ENCODE measurements around the gene TMEM72. TPM values are rescaled to one million over a fixed set of nuclear protein-coding genes. Genes with fewer than 3 reads are reported as not detected.

TMEM72 gene
- total and polyA plus RNA-seq, 5 donors: 0.14 to 0.71 (median 0.26) TPM; not detected in 1

- intact Hi-C loops (cut with DNase I): no loop called here
- Histone ChIP-seq H3K4me3 (ENCODE audit: low read length) (no peak overlapping the region), H3K4me1 (ENCODE audit: control insufficient read depth, insufficient read depth, low read length) (no peaks in the 10 kb centered on the region), H3K9me3 (ENCODE audit: control insufficient read depth, low read length) (no peaks in the 10 kb centered on the region), H3K27me3 (ENCODE audit: control insufficient read depth, insufficient read depth) (no peaks in the 10 kb centered on the region), H3K27ac (ENCODE audit: low read length) (no peak overlapping the region)
- 62% methylated on average over 2 of the region's 2 CpGs for WGBS
- DNase-seq: peak in 1 of 3 donors; percentile 64
- peak; percentile 40 to 59 for ATAC-seq
These were observed 16.2 kb downstream of the TMEM72 start for GRCh38 chr10:44927352-44927751.

DNA sequence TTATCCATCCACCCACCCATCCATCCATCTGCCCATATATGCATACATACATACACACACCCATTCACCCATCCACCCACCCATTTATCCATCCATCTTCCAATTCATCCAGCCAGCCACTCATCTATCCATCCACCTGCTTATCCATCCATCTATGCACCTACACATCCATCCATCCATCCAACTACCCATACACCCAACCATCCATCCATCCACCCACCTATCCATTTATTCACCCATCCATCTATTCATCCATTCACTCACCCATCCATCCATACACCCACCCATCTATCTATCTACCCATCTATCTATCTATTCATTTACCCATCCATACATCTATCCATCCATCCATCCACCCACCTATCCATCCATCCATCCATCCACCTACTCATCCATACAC, 17.3 kb downstream of the TMEM72 start:
- ATAC-seq: no peak
- no peak overlapping the region for H3K27ac ChIP-seq (ENCODE audit: low read length)
- intact Hi-C loops (cut with DNase I): no loop called here

DNA sequence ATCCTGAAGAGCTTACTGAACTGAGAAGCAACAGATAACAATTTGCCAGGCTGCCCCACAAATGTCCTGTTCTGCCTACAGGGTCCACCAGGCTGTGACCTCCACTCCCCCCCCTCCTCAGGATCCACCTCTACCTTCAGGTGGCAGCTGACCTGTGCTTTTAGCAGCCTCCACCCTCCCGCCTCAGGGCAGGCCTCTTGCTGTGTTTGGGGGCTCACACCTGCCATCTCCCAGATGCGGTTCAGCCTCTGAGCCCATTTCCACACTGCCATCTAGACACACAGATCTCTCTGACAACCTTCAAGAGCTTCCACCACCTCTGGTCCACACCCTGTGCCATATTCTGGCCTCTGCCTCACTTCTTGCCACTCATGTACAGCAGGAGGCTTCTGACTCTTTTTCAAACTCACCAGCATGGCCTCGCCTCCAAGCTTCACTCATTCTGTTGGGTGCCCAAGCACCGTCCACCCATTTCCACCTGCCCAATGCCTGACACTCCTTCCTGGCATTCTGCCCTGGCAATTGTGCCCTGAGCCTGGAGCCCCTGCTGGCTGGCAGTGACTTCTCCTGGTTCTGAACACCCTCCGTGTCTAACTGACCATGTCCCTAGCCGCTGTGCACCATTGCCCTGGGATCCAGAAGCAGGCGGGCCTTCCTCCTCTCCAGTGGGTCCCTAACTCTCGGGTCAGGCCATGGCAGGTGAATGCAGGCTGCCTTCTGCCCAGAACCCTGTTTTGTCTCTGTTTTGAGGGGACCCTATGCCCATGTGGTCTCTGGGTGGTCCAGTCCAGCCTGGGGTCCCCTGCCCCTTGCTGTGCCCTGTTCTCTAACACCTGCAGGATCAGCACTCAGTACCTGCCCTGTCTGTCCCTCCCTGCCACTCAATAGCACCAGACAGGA, 18.5 kb downstream of the TMEM72 start:
- WGBS: 81% methylated on average over 8 of the region's 8 CpGs
- DNase-seq: no peak
- Histone ChIP-seq H3K4me3 (ENCODE audit: low read length) (no peak overlapping the region), H3K27me3 (ENCODE audit: control insufficient read depth, insufficient read depth) (no peaks in the 10 kb centered on the region), H3K27ac (ENCODE audit: low read length) (no peak overlapping the region), H3K4me1 (ENCODE audit: control insufficient read depth, insufficient read depth, low read length) (peaks cover 9% of the 10 kb centered on the region), H3K9me3 (ENCODE audit: control insufficient read depth, low read length) (no peaks in the 10 kb centered on the region)
- ATAC-seq: no peak
- intact Hi-C loops (cut with DNase I): loop anchor here in 1 of 4 donors (5.0 kb wide), 1 partner anchor 48 kb away; the partner anchor contains the start of gene DEPP1

More for the DNA sequence above, 17.3 kb downstream of the TMEM72 start:
- Histone ChIP-seq H3K9me3 (ENCODE audit: control insufficient read depth, low read length) (no peaks in the 10 kb centered on the region), H3K4me1 (ENCODE audit: control insufficient read depth, insufficient read depth, low read length) (peaks cover under 1% of the 10 kb centered on the region), H3K4me3 (ENCODE audit: low read length) (no peak overlapping the region), H3K27me3 (ENCODE audit: control insufficient read depth, insufficient read depth) (no peaks in the 10 kb centered on the region)
- DNase-seq: no peak

DNA sequence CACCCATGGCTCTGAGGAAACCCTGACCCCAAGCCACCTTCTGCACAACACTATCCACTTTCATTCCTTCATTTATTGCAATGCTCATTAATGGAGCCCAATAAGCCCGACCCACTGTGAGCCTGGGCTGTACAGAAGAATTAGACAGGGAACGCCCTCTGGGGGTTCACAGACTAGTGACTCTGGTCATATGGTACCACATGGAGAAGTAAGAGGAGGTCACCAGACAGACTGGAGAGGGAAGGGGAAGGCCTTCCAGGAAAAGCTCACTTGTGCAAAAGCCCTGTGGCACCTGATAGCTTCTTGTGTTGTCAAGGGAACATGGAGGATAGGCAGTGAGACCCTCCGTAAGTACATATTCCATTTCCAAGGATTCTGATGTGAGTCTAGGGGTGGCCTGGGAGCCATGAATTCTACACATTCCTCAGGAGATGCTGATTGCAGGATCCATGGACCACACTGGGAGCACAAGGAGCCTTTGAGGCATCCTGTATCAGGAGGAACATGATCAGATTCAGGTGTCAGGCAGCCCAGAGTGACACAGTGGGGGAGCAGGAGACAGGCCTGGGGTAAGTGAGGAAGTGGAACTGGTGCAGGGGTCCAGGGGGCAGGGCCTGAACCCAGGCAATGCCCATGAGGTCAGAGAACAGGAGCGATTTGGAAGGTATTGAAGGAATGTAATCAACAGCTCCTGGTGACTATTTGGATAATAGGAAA, 19.9 kb downstream of the TMEM72 start:
- DNase-seq (no peak), ATAC-seq (no peak)
- H3K9me3 ChIP-seq (ENCODE audit: control insufficient read depth, low read length): no peaks in the 10 kb centered on the region
- H3K27me3 ChIP-seq (ENCODE audit: control insufficient read depth, insufficient read depth): no peaks in the 10 kb centered on the region
- WGBS: 82% methylated on average over 4 of the region's 4 CpGs
- no peak overlapping the region for H3K4me3 ChIP-seq (ENCODE audit: low read length)
- peaks cover 15% of the 10 kb centered on the region for H3K4me1 ChIP-seq (ENCODE audit: control insufficient read depth, insufficient read depth, low read length)
- H3K27ac ChIP-seq (ENCODE audit: low read length): no peak overlapping the region
- intact Hi-C loops (cut with DNase I): loop anchor here in 1 of 4 donors (5.0 kb wide), 1 partner anchor 46 kb away; the partner anchor contains the start of gene DEPP1

- H3K27ac ChIP-seq (ENCODE audit: low read length): no peak overlapping the region
- no peak for DNase-seq
- no peak for ATAC-seq
- no peaks in the 10 kb centered on the region for H3K27me3 ChIP-seq (ENCODE audit: control insufficient read depth, insufficient read depth)
- no peaks in the 10 kb centered on the region for H3K9me3 ChIP-seq (ENCODE audit: control insufficient read depth, low read length)
- H3K4me1 ChIP-seq (ENCODE audit: control insufficient read depth, insufficient read depth, low read length): peaks cover 15% of the 10 kb centered on the region
- intact Hi-C loops (cut with DNase I): loop anchor here (2.0 to 5.0 kb wide), 2 partner anchors 43 to 45 kb away; partner anchors contain the start of gene DEPP1 (in 1 of the 4)
- H3K4me3 ChIP-seq (ENCODE audit: low read length): no peak overlapping the region
- WGBS: 89% methylated on average over 10 of the region's 10 CpGs
These were observed 20.7 kb downstream of the TMEM72 start for GRCh38 chr10:44931621-44932516.

DNA sequence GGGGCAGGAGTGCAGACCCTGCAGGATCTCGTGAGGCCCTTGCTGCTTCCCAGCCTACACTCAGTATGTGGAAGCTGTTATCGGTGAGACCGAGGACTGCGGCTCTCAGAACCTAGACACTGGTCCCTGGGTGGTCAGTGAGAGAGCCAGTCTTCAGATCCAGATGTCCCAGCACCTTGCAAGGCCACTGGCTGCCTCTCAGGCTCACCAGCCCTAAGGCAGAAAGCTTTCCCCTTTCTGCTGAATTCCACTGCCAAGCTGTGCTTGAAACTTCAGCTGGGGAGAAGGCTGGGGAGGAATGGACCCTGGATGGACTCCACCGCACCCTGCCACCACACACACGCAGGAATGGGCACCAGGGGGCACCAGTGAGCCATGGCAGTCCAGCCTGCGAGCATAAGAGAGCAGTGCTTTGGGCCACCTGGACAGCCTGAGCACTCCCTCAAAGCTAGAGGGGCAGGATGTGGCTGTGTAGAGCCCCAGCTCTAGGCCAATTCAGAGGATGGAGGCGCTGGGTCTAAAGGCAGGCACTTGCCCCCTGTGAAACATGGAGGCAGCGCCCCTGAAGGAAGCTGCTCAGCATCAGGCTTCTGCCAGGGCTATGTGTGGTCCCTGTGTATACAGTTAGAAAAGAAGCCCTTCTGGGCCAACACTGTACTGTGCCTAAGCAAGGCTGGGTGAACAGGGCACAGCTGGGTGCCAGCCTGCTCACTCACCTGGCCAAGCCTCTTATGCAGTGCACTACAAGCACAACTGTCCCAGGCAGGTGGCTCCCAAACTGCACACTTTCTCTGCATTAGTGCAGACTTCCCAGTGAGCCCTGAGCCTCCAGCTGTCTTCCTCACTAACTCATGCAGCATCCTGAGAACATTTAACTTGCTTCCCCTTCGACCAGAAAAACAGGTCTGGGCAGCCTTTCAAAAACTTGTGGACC, 21.6 kb downstream of the TMEM72 start:
- no peaks in the 10 kb centered on the region for H3K27me3 ChIP-seq (ENCODE audit: control insufficient read depth, insufficient read depth)
- H3K4me1 ChIP-seq (ENCODE audit: control insufficient read depth, insufficient read depth, low read length): peaks cover 15% of the 10 kb centered on the region
- H3K4me3 ChIP-seq (ENCODE audit: low read length): no peak overlapping the region
- ATAC-seq: peak; percentile 87 to 89
- peak overlapping the region; percentile 10 for H3K27ac ChIP-seq (ENCODE audit: low read length)
- intact Hi-C loops (cut with DNase I): loop anchor here (2.0 to 5.0 kb wide), 2 partner anchors 42 to 45 kb away; partner anchors contain the start of gene DEPP1 (in 1 of the 4)
- peak; percentile 92 to 99 (median 97) for DNase-seq
- H3K9me3 ChIP-seq (ENCODE audit: control insufficient read depth, low read length): no peaks in the 10 kb centered on the region
- WGBS: 43% methylated on average over 10 of the region's 10 CpGs

DNA sequence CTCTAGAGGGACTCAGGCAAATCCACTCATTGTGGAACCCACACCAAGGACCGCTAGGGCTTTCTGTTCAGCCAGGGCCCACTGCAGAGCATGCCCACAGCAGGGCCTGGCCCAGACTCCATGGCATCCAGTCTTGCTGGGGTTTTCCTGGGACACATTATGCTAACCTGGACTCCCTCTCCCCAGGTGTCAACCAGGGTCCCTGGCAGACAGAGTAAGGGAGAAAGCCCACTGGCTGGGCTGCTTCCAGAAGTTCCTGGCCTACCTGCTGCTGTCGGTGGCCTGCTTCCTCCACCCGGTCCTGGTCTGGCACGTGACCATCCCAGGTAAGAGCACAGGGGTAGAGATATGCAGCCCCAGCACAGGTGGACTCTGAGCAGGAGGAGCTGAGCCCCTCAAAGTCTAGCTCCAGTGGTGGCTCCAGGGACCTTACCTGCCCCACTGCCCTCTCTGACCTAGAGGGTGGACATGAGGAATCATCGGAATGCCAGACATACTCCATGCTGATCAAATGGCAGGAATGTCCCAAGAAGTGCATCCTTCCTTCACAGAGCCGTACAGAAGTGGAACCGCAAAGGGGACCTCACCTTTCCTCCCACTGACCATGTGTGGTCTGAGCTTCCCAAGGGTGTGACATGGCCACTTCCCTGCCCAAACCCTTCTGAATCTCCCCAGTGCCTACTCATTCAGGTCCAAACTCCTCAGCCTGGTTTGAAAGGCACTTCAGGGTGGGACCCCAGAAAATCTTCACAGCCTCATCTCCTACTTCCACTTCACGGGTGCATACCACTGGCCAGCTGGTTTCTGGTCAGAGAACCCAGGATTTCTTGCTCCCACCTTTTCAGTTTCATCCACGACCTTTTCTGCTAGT, 22.5 kb downstream of the TMEM72 start:
- no peaks in the 10 kb centered on the region for H3K9me3 ChIP-seq (ENCODE audit: control insufficient read depth, low read length)
- WGBS: 80% methylated on average over 9 of the region's 9 CpGs
- H3K4me1 ChIP-seq (ENCODE audit: control insufficient read depth, insufficient read depth, low read length): peaks cover 15% of the 10 kb centered on the region
- no peak for ATAC-seq
- intact Hi-C loops (cut with DNase I): loop anchor here (2.0 to 5.0 kb wide), 2 partner anchors 41 to 44 kb away; partner anchors contain the start of gene DEPP1 (in 1 of the 4)
- no peak overlapping the region for H3K4me3 ChIP-seq (ENCODE audit: low read length)
- H3K27me3 ChIP-seq (ENCODE audit: control insufficient read depth, insufficient read depth): no peaks in the 10 kb centered on the region
- DNase-seq: no peak
- H3K27ac ChIP-seq (ENCODE audit: low read length): no peak overlapping the region

DNA sequence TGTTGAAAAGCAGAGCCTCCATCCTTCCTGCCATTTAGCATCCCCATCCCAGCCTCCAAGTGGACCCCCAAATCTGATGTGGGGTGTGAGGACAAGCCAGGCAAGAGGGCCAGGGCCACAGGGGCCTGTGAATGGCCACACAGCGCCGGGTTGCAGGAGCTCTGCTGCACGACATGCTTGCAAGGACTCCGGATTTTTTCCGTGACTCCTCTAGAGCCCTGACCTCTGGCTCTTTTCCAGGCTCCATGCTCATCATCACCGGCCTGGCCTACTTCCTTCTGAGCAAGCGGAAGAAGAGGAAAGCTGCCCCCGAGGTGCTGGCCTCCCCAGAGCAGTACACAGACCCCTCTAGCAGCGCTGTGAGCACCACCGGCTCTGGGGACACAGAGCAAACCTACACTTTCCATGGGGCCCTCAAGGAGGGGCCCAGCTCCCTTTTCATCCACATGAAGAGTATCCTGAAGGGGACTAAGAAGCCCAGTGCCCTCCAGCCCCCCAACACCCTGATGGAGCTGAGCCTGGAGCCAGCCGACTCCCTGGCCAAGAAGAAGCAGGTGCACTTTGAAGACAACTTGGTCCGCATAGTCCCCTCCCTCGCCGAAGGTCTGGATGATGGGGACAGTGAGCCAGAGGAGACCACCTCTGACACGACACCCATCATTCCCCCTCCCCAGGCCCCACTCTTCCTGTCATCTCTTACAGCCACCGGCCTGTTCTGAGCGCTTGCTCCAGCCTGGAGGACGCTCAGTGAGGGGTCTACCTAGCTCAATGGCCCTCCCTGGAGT, 23.5 kb downstream of the TMEM72 start:
- Histone ChIP-seq H3K27me3 (ENCODE audit: control insufficient read depth, insufficient read depth) (no peaks in the 10 kb centered on the region), H3K27ac (ENCODE audit: low read length) (peak overlapping the region; percentile 6), H3K9me3 (ENCODE audit: control insufficient read depth, low read length) (no peaks in the 10 kb centered on the region), H3K4me1 (ENCODE audit: control insufficient read depth, insufficient read depth, low read length) (peaks cover 15% of the 10 kb centered on the region), H3K4me3 (ENCODE audit: low read length) (no peak overlapping the region)
- intact Hi-C loops (cut with DNase I): loop anchor here in 1 of 4 donors (5.0 kb wide), 1 partner anchor 43 kb away; the partner anchor contains the start of gene DEPP1
- 66% methylated on average over 18 of the region's 18 CpGs for WGBS
- DNase-seq (peak in 1 of 3 donors; percentile 47), ATAC-seq (no peak)

All from right cardiac atrium (tissue), 5 donors.